ENCODE measurements around the gene VSTM5. TPM values are rescaled to one million over a fixed set of nuclear protein-coding genes. Genes with fewer than 3 reads are reported as not detected.
"Not testable (repeated sequence)": the region's sequence is repeated elsewhere in the genome, so short reads cannot be mapped to it uniquely, and the experiment has no call there.

Gene VSTM5
- total RNA-seq, 1 experiment from 2014 or later = 0.35 TPM

- Mint-ChIP-seq H3K27me3 (ENCODE audit: low read depth) (no peaks in the 10 kb centered on the region), H3K27ac (no peak overlapping the region), H3K9me3 (no peaks in the 10 kb centered on the region; the same call in 1 of the 2 replicates), H3K36me3 (peaks cover 12% of the 10 kb centered on the region), H3K4me1 (peaks cover 23% of the 10 kb centered on the region), H3K4me3 (peak overlapping the region; percentile 94)
- CTCF ChIA-PET = interaction anchor here (1.3 to 1.6 kb wide), 2 partner anchors 32 to 42 kb away, joined by 5 to 24 read pairs; partner anchors contain the start of genes C11orf54 and TAF1D
- DNase-seq (ENCODE audit: low spot score) (no peak), ATAC-seq (no peak)
- TF ChIP-seq ZNF121 (CRISPR knock-in tag; IDR thresholded peaks at IDR 0.05) = peak; percentile 94
- no peak for TF ChIP-seq AFF4 (CRISPR knock-in tag; IDR thresholded peaks at IDR 0.05; ENCODE audit: borderline replicate concordance)
- TF ChIP-seq NFYB (CRISPR knock-in tag; conservative IDR thresholded peaks at IDR 0.05; ENCODE audit: low read depth) = no peak
- POLR2A ChIA-PET = interaction anchor here (1.2 to 3.0 kb wide), 2 partner anchors 9 to 42 kb away, joined by 4 to 57 read pairs; partner anchors contain the start of genes C11orf54 and TAF1D
These were observed 67.1 kb downstream of the VSTM5 start for GRCh38 chr11:93783362-93783761.

GRCh38 chr11:93775289-93775688, 75.1 kb downstream of the VSTM5 start:
- no peaks in the 10 kb centered on the region; the same call in 1 of the 2 replicates for H3K9me3 Mint-ChIP-seq
- no peak overlapping the region for H3K4me3 Mint-ChIP-seq
- ATAC-seq (peak; percentile 83), DNase-seq (ENCODE audit: low spot score) (peak; percentile 63)
- 0 out of 2 replicates have a peak, but pooled peaks cover 2% of the 10 kb centered on the region for H3K36me3 Mint-ChIP-seq
- CTCF ChIA-PET = interaction anchor here (1.1 to 1.5 kb wide), 2 partner anchors 9 to 10 kb away, joined by 3 to 6 read pairs; partner anchors contain the start of gene MED17
- peaks cover 7% of the 10 kb centered on the region for H3K4me1 Mint-ChIP-seq
- TF ChIP-seq CTCF (IDR thresholded peaks at IDR 0.05) (peak; percentile 52), USF2 (CRISPR knock-in tag; IDR thresholded peaks at IDR 0.05) (no peak)
- no peak overlapping the region for H3K27ac Mint-ChIP-seq
- POLR2A ChIA-PET = interaction anchor here (1.3 kb wide), 1 partner anchor 9 kb away, joined by 7 read pairs; the partner anchor contains the start of gene MED17
- no peaks in the 10 kb centered on the region for H3K27me3 Mint-ChIP-seq (ENCODE audit: low read depth)

- not testable (repeated sequence) for H3K27me3 Mint-ChIP-seq (ENCODE audit: low read depth); H3K9me3 Mint-ChIP-seq; H3K36me3 Mint-ChIP-seq; H3K27ac Mint-ChIP-seq; DNase-seq (ENCODE audit: low spot score); H3K4me3 Mint-ChIP-seq; ATAC-seq
- ChIA-PET CTCF (interaction anchor here (1.5 kb wide), 1 partner anchor 10 kb away, joined by 6 read pairs; the partner anchor contains the start of gene MED17), POLR2A (interaction anchor here (1.3 kb wide), 1 partner anchor 10 kb away, joined by 7 read pairs; the partner anchor contains the start of gene MED17)
- H3K4me1 Mint-ChIP-seq = peaks cover 12% of the 10 kb centered on the region
These were observed 75.9 kb downstream of the VSTM5 start for GRCh38 chr11:93774560-93774959.

GRCh38 chr11:93773601-93774200, 76.7 kb downstream of the VSTM5 start:
- Mint-ChIP-seq H3K4me3 (no peak overlapping the region), H3K9me3 (no peaks in the 10 kb centered on the region; the same call in 1 of the 2 replicates), H3K27ac (no peak overlapping the region), H3K36me3 (0 out of 2 replicates have a peak, but pooled peaks cover under 1% of the 10 kb centered on the region), H3K4me1 (peaks cover 12% of the 10 kb centered on the region), H3K27me3 (ENCODE audit: low read depth) (no peaks in the 10 kb centered on the region)
- POLR2A ChIA-PET = interaction anchor here (0.5 kb wide), 1 partner anchor 43 kb away, joined by 5 read pairs; no protein-coding TSS in a partner anchor
- CTCF ChIA-PET = no interaction called here
- no peak for TF ChIP-seq FOXP4 (CRISPR knock-in tag; IDR thresholded peaks at IDR 0.05)
- TF ChIP-seq RELA (CRISPR knock-in tag; IDR thresholded peaks at IDR 0.05; ENCODE audit: borderline replicate concordance) = no peak
- TF ChIP-seq ZBTB21 (CRISPR knock-in tag; IDR thresholded peaks at IDR 0.05; ENCODE audit: borderline replicate concordance) = no peak
- DNase-seq (ENCODE audit: low spot score) = no peak
- ATAC-seq = no peak

Data from WTC11 (cell line).